GM06990 (cell line): ENCODE data around the gene ANXA3.
"Not testable (repeated sequence)": the region's sequence is repeated elsewhere in the genome, so short reads cannot be mapped to it uniquely, and the experiment has no call there.

Experiments
- DNase-seq: peaks from one replicate; pipeline ENCODE4 v3.0.0-alpha.2; 2011; ENCODE audit not compliant: insufficient read length; ENCODE audit errors: extremely low read depth
- H3K27me3 ChIP-seq: replicated peaks from 2 replicates; pipeline ENCODE4 v1.6.0; 2011; ENCODE audit warnings: low read length; ENCODE audit not compliant: control insufficient read depth, insufficient read depth
- H3K36me3 ChIP-seq: 2 replicates; pipeline ENCODE4 v1.5.1; 2011; ENCODE audit warnings: low read length; ENCODE audit not compliant: control insufficient read depth, insufficient read depth
- H3K4me3 ChIP-seq: replicated peaks from 2 replicates; pipeline ENCODE4 v1.5.1; 2011; ENCODE audit warnings: low read depth, mild to moderate bottlenecking, control low read depth, low read length
- CTCF ChIP-seq: IDR thresholded peaks from 2 replicates; pipeline ENCODE4 v1.5.1; 2011; ENCODE audit warnings: low read length, control low read depth, mild to moderate bottlenecking, inconsistent platforms; ENCODE audit not compliant: insufficient read depth, poor library complexity, severe bottlenecking

Gene ANXA3

GRCh38 chr4:78551420-78552351, at the start of gene ANXA3:
TSS of gene ANXA3 (plus strand) at chr4:78551770. CDS start at chr4:78554474, 2,704 bp downstream.
- peak; percentile 43 for DNase-seq
- TF ChIP-seq CTCF, result no peak
- H3K27me3 ChIP-seq, result no peaks in the 10 kb centered on the region; the same call in none of the 2 replicates
- H3K36me3 ChIP-seq, result no peaks in the 10 kb centered on the region
- peak within 1 kb of the TSS; percentile 43 for H3K4me3 ChIP-seq

- H3K27me3 ChIP-seq, DNase-seq, H3K4me3 ChIP-seq: not testable (repeated sequence)
Observed at GRCh38 chr4:78506260-78506659, 45.3 kb upstream of the ANXA3 start.

GRCh38 chr4:78509043-78509442, 42.5 kb upstream of the ANXA3 start:
- DNase-seq, result no peak
- H3K27me3 ChIP-seq, result no peaks in the 10 kb centered on the region; the same call in 1 of the 2 replicates
- no peak for TF ChIP-seq CTCF
- H3K36me3 ChIP-seq, result no peaks in the 10 kb centered on the region
- H3K4me3 ChIP-seq, result no peak overlapping the region

More at GRCh38 chr4:78506260-78506659, 45.3 kb upstream of the ANXA3 start:
- not testable (repeated sequence) for H3K36me3 ChIP-seq

- H3K4me3 ChIP-seq, result no peak overlapping the region
- TF ChIP-seq CTCF, result no peak
- DNase-seq, result no peak
- no peaks in the 10 kb centered on the region for H3K36me3 ChIP-seq
- no peaks in the 10 kb centered on the region; the same call in 1 of the 2 replicates for H3K27me3 ChIP-seq
Observed at GRCh38 chr4:78510108-78510507, 41.5 kb upstream of the ANXA3 start.

GRCh38 chr4:78510681-78511080, 40.9 kb upstream of the ANXA3 start:
- DNase-seq, result no peak
- Histone ChIP-seq H3K4me3 (no peak overlapping the region), H3K27me3 (no peaks in the 10 kb centered on the region; the same call in 1 of the 2 replicates), H3K36me3 (no peaks in the 10 kb centered on the region)
- no peak for TF ChIP-seq CTCF

- no peaks in the 10 kb centered on the region for H3K36me3 ChIP-seq
- no peak for DNase-seq
- no peaks in the 10 kb centered on the region; the same call in 1 of the 2 replicates for H3K27me3 ChIP-seq
- H3K4me3 ChIP-seq, result no peak overlapping the region
- TF ChIP-seq CTCF, result no peak
Observed at GRCh38 chr4:78512357-78512920, 39.1 kb upstream of the ANXA3 start.
